BE2C (cell line): ENCODE measurements around the gene PM20D1.
"Not testable (repeated sequence)": the region's sequence is repeated elsewhere in the genome, so short reads cannot be mapped to it uniquely, and the experiment has no call there.

Experiments
- DNase-seq: peaks from one replicate; pipeline ENCODE4 v3.0.0-alpha.2; 2020
- H3K27me3 ChIP-seq: fragments of 250-450 bp; sonication (Bioruptor Pico); 2 replicates; pipeline ENCODE4 v1.5.1; 2020; ENCODE audit warnings: mild to moderate bottlenecking
- H3K36me3 ChIP-seq: fragments of 250-450 bp; sonication (Bioruptor Pico); 2 replicates; pipeline ENCODE4 v1.5.1; 2020; ENCODE audit warnings: mild to moderate bottlenecking
- H3K4me1 ChIP-seq: fragments of 250-450 bp; sonication (Bioruptor Pico); 2 replicates; pipeline ENCODE4 v1.5.1; 2020
- H3K4me3 ChIP-seq: 2 replicates; pipeline ENCODE4 v1.5.1; 2011; ENCODE audit warnings: low read depth, low read length
- H3K9me3 ChIP-seq: fragments of 250-450 bp; sonication (Bioruptor Pico); 2 replicates; pipeline ENCODE4 v1.5.1; 2020
- CTCF ChIP-seq: IDR thresholded peaks from 2 replicates; pipeline ENCODE4 v1.5.1; 2012; ENCODE audit warnings: mild to moderate bottlenecking, low read depth, low read length

Gene PM20D1

GRCh38 chr1:205826995-205827394, 22.9 kb downstream of the PM20D1 start:
- no peaks in the 10 kb centered on the region for H3K9me3 ChIP-seq
- H3K4me3 ChIP-seq, result no peak overlapping the region
- DNase-seq, result no peak
- H3K36me3 ChIP-seq, result no peaks in the 10 kb centered on the region
- H3K4me1 ChIP-seq, result no peaks in the 10 kb centered on the region
- H3K27me3 ChIP-seq, result peaks cover 10% of the 10 kb centered on the region
- no peak for TF ChIP-seq CTCF

- DNase-seq, result no peak
- no peak for TF ChIP-seq CTCF
- no peak overlapping the region for H3K4me3 ChIP-seq
- H3K4me1 ChIP-seq, result no peaks in the 10 kb centered on the region
- no peaks in the 10 kb centered on the region for H3K9me3 ChIP-seq
- peaks cover 10% of the 10 kb centered on the region for H3K27me3 ChIP-seq
- H3K36me3 ChIP-seq, result no peaks in the 10 kb centered on the region
Observed at GRCh38 chr1:205826016-205826806, 23.7 kb downstream of the PM20D1 start.

- Histone ChIP-seq H3K9me3 (no peaks in the 10 kb centered on the region), H3K27me3 (peaks cover 10% of the 10 kb centered on the region), H3K4me3 (no peak overlapping the region), H3K36me3 (no peaks in the 10 kb centered on the region), H3K4me1 (no peaks in the 10 kb centered on the region)
- no peak for DNase-seq
- TF ChIP-seq CTCF, result no peak
Observed at GRCh38 chr1:205824180-205824579, 25.8 kb downstream of the PM20D1 start.

GRCh38 chr1:205823260-205823659, 26.7 kb downstream of the PM20D1 start:
- H3K4me3 ChIP-seq, DNase-seq, H3K36me3 ChIP-seq, H3K4me1 ChIP-seq, H3K9me3 ChIP-seq: not testable (repeated sequence)
- peaks cover 10% of the 10 kb centered on the region for H3K27me3 ChIP-seq

GRCh38 chr1:205822397-205822796, 27.5 kb downstream of the PM20D1 start:
- peaks cover 10% of the 10 kb centered on the region for H3K27me3 ChIP-seq
- no peak overlapping the region for H3K4me3 ChIP-seq
- no peak for DNase-seq
- no peaks in the 10 kb centered on the region for H3K4me1 ChIP-seq
- H3K9me3 ChIP-seq, result no peaks in the 10 kb centered on the region
- no peaks in the 10 kb centered on the region for H3K36me3 ChIP-seq
- no peak for TF ChIP-seq CTCF

GRCh38 chr1:205817988-205818387, 31.9 kb downstream of the PM20D1 start:
- DNase-seq, result no peak

More at GRCh38 chr1:205817988-205818387, 31.9 kb downstream of the PM20D1 start:
- no peaks in the 10 kb centered on the region for H3K4me1 ChIP-seq
- H3K4me3 ChIP-seq, result no peak overlapping the region
- no peaks in the 10 kb centered on the region for H3K9me3 ChIP-seq
- TF ChIP-seq CTCF, result no peak
- no peaks in the 10 kb centered on the region for H3K36me3 ChIP-seq
- H3K27me3 ChIP-seq, result 0 out of 2 replicates have a peak, but pooled peaks cover 2% of the 10 kb centered on the region
